ENCODE results near the gene ANK3. TPM values are rescaled to one million over a fixed set of nuclear protein-coding genes. Genes with fewer than 3 reads are reported as not detected.

ANK3 gene
- total and polyA plus RNA-seq, 2 donors (not counting 1 experiment from before 2014, with no cell fraction given) = 0.50 to 0.79 TPM

- DNase-seq (ENCODE audit: low read depth in 2 of 2) = no peak
- H3K27me3 ChIP-seq (ENCODE audit: control insufficient read depth, insufficient read depth, low read length) = no peaks in the 10 kb centered on the region
- TF ChIP-seq EZH2 (IDR thresholded peaks at IDR 0.05; ENCODE audit: low read length, missing control alignments) (no peak), CTCF (conservative IDR thresholded peaks at IDR 0.05 in 1 of 2, IDR thresholded peaks at IDR 0.05 in 1 of 2; ENCODE audit: low read depth in 1 of 2, low read length in 2 of 2) (no peak)
- no peaks in the 10 kb centered on the region for H4K20me1 ChIP-seq (ENCODE audit: control insufficient read depth, extremely low read depth, insufficient read depth, low read length)
- no peak overlapping the region for H3K27ac ChIP-seq (ENCODE audit: insufficient read depth, low read length)
- no peak overlapping the region for H3K4me2 ChIP-seq (ENCODE audit: extremely low read depth, insufficient read depth, low read length)
- no peak overlapping the region for H3K4me3 ChIP-seq (replicated peaks in 1 of 4; ENCODE audit: control extremely low read depth in 1 of 4, insufficient read depth in 1 of 4, low read depth in 3 of 4, low read length in 4 of 4)
- H3K4me1 ChIP-seq (ENCODE audit: control insufficient read depth, extremely low read depth, insufficient read depth, low read length) = no peaks in the 10 kb centered on the region
- no peak overlapping the region for H2AFZ ChIP-seq (ENCODE audit: low read length)
- H3K9me3 ChIP-seq (ENCODE audit: control insufficient read depth, insufficient read depth, low read depth, low read length) = no peaks in the 10 kb centered on the region
- H3K9ac ChIP-seq (ENCODE audit: insufficient read depth, low read length) = no peak overlapping the region
- H3K79me2 ChIP-seq (ENCODE audit: control insufficient read depth, insufficient read depth, low read length) = no peaks in the 10 kb centered on the region
- no peaks in the 10 kb centered on the region for H3K36me3 ChIP-seq (ENCODE audit: control insufficient read depth, insufficient read depth, low read length)
These were observed 103.1 kb downstream of the ANK3 start for GRCh38 chr10:60286559-60286958.

GRCh38 chr10:60283397-60283796 lies 106.3 kb downstream of the ANK3 start:
- H2AFZ ChIP-seq (ENCODE audit: low read length) = no peak overlapping the region
- no peak overlapping the region for H3K4me2 ChIP-seq (ENCODE audit: extremely low read depth, insufficient read depth, low read length)
- H3K36me3 ChIP-seq (ENCODE audit: control insufficient read depth, insufficient read depth, low read length) = no peaks in the 10 kb centered on the region
- DNase-seq (ENCODE audit: low read depth in 2 of 2) = no peak
- no peak overlapping the region for H3K9ac ChIP-seq (ENCODE audit: insufficient read depth, low read length)
- H3K9me3 ChIP-seq (ENCODE audit: control insufficient read depth, insufficient read depth, low read depth, low read length) = no peaks in the 10 kb centered on the region
- no peak overlapping the region for H3K4me3 ChIP-seq (replicated peaks in 1 of 4; ENCODE audit: control extremely low read depth in 1 of 4, insufficient read depth in 1 of 4, low read depth in 3 of 4, low read length in 4 of 4)
- H3K4me1 ChIP-seq (ENCODE audit: control insufficient read depth, extremely low read depth, insufficient read depth, low read length) = no peaks in the 10 kb centered on the region
- no peak overlapping the region for H3K27ac ChIP-seq (ENCODE audit: insufficient read depth, low read length)
- no peak for TF ChIP-seq CTCF (conservative IDR thresholded peaks at IDR 0.05 in 1 of 2, IDR thresholded peaks at IDR 0.05 in 1 of 2; ENCODE audit: low read depth in 1 of 2, low read length in 2 of 2)
- no peak for TF ChIP-seq EZH2 (IDR thresholded peaks at IDR 0.05; ENCODE audit: low read length, missing control alignments)
- no peaks in the 10 kb centered on the region for H3K27me3 ChIP-seq (ENCODE audit: control insufficient read depth, insufficient read depth, low read length)
- H4K20me1 ChIP-seq (ENCODE audit: control insufficient read depth, extremely low read depth, insufficient read depth, low read length) = no peaks in the 10 kb centered on the region
- H3K79me2 ChIP-seq (ENCODE audit: control insufficient read depth, insufficient read depth, low read length) = no peaks in the 10 kb centered on the region

- Histone ChIP-seq H3K27me3 (ENCODE audit: control insufficient read depth, insufficient read depth, low read length) (no peaks in the 10 kb centered on the region), H4K20me1 (ENCODE audit: control insufficient read depth, extremely low read depth, insufficient read depth, low read length) (no peaks in the 10 kb centered on the region), H3K9ac (ENCODE audit: insufficient read depth, low read length) (no peak overlapping the region), H3K79me2 (ENCODE audit: control insufficient read depth, insufficient read depth, low read length) (no peaks in the 10 kb centered on the region), H3K4me2 (ENCODE audit: extremely low read depth, insufficient read depth, low read length) (no peak overlapping the region), H3K27ac (ENCODE audit: insufficient read depth, low read length) (no peak overlapping the region), H3K4me3 (replicated peaks in 1 of 4; ENCODE audit: control extremely low read depth in 1 of 4, insufficient read depth in 1 of 4, low read depth in 3 of 4, low read length in 4 of 4) (no peak overlapping the region), H3K9me3 (ENCODE audit: control insufficient read depth, insufficient read depth, low read depth, low read length) (no peaks in the 10 kb centered on the region), H3K4me1 (ENCODE audit: control insufficient read depth, extremely low read depth, insufficient read depth, low read length) (no peaks in the 10 kb centered on the region), H3K36me3 (ENCODE audit: control insufficient read depth, insufficient read depth, low read length) (no peaks in the 10 kb centered on the region), H2AFZ (ENCODE audit: low read length) (no peak overlapping the region)
- TF ChIP-seq CTCF (conservative IDR thresholded peaks at IDR 0.05 in 1 of 2, IDR thresholded peaks at IDR 0.05 in 1 of 2; ENCODE audit: low read depth in 1 of 2, low read length in 2 of 2) (no peak), EZH2 (IDR thresholded peaks at IDR 0.05; ENCODE audit: low read length, missing control alignments) (no peak)
- peak; percentile 25 to 91 for DNase-seq (ENCODE audit: low read depth in 2 of 2)
These were observed 106.8 kb downstream of the ANK3 start for GRCh38 chr10:60282771-60283353.

All from fibroblast of lung (primary cell).